Stimulated activated CD4-positive, alpha-beta T cell treated with anti-CD3 and anti-CD28 coated beads, Interleukin-2, amount 100 ng/mL, for 48 hours (primary cell): ENCODE measurements around the gene PCBD1.
"Not testable (repeated sequence)": the region's sequence is repeated elsewhere in the genome, so short reads cannot be mapped to it uniquely, and the experiment has no call there.

ENCODE experiments used
- DNase-seq, 2 donors: peaks; one replicate each; pipeline ENCODE4 v3.0.0-alpha.2; 2020

Gene PCBD1

DNA sequence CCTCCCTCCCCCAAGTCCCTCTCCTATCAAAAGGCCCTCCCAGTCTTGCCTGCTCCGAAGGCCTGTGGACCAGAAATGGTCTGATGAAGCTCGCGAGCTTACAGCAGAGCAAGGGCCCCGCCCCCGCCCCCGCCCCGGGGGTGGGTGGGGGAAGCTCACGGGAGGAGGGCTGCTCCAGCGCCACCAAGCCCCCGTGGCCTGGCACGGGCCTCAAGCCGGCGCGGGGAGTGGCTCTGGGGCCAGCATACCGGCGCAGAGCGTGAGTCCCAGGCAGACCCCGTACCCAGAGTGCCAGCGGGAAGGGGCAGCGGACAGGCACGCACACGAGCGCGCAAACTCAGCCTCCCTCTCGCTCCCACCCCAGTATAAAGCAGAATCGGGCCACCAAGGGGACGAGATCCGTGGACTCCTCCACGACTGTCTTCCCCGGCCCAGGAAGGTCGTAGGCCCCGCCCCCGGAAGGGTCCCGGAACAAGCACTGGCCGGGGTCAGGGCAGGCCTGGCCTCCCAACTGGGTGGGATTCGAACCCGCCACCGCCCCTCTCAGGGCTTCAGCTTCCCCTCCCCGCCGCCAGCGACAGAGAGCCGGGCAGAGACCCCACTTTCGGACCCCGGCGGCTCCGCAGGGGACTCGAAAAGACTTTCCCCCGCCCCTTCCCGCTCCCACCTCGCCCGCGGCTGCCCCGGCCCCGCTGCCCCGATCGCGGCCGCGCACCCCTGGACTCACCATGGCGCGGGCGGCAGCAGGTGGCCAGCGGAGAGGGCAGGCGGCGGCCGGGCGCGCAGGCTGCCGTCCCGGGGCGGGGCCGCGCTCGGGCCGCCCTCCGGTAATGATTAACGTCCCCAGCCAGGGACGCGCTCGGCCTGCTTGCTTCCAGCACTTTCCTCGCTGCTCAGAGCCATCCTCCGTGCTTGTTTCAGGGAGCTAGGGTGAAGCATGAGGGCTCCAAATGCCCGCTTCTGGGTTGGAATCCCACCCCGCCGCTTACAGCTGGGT is at the start of gene PCBD1:
Gene PCBD1 (minus strand): TSS at position 762 of the 997 bp plus-strand sequence. CDS start 32 bp downstream, at position 730.
- peak; percentile 54 to 62 for DNase-seq

DNA sequence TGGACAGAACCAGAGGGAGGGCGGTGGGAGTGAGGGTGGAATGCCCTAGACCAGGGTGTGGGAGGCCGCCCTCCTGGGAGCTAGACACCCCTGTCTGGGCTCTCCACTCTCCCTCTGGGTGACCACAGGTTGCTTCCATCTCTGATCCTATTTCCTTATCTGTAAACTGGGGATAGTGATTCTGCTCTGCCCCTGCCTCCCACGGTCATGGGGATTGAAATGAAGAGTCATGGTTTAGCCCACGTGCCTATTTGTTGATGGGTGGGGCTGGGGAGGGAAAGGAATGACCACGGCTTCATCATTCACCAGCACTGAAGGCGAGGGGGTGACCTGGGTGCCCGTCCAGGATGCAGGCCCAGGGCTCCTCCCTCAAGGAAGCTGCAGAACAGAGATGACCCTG is 49.3 kb upstream of the PCBD1 start:
- no peak for DNase-seq

DNA sequence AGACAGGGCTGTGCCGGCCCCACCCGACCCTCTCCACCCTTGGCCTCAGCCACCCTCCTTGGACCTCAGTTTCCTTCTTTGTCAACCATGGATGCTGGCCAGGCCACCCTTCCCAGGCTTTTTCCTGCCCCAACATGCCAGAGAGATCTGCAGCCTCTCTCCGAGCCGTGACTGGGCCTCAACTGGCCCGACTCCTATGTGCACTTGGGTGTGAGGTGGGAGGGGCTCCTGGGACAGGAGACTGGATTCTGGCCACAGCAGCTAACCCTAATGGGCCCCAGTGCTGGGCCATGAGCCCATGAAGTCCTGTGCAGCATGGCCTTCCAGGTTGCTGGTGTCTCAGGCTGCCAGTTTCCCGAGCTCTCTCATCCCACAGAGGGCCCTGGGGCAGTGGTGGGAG is 47.7 kb upstream of the PCBD1 start:
- DNase-seq = no peak

DNA sequence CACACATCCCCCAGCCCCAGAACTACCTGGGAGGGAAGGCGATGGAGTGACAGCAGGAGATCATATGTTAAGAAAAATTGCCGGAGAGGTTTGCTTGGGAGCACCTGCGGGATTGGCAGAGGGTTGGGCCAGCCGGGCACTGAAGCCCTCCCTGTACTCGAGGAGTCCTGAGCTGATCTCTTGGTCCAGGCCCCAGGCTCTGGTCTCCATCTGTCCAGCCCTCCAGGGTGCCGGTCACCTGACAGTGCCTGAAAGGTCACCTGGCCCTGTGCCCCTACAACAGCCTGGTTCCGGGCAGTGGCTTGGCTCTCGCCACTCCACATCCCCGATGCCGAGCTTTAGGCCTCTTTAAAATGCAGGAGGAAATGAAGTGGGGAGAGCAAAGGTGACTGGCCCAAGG is 47.3 kb upstream of the PCBD1 start:
- no peak for DNase-seq

DNA sequence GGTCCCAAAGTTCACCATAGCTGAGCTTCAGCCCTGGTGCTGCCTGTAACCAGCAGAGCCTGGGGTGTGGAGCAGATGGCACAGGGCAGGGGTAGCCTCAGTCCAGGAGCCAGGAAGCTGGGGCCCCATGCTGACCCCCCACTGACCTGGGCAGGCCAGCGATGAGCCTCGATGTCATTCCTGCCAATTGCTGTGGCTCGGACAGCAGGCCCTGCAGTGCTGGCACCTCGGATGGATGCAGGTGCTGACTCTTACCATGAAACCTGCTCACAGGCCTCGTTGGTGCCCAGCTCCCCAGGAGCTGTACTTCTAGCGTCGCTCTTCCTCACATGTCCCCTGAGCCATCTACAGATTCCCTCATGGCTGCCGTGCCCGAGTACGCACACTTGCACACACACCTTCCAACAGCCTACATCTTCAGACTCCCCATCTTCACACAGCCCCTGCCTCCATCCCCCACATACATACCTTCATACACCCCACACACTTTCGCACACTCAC is 46.8 kb upstream of the PCBD1 start:
- DNase-seq = no peak

DNA sequence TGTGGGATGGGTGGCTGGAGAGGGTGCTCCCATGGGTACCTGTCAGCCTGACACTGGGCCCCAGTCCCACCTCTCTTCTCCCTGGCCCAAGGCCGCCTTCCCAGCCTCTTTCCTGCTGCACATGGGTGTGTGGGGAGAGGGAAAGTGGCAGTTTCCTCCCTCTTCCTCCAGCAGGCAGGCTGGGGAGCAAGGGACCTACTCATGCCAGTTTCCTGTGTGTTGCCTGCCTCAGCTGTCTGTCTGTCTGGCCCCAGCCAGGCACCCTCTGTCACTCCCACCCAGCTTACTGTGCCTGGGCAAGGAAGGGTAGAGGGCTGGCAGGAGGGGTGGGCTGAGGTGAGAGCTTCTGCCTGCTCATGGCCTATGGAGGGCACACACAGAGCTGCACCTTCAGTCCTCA is 46.3 kb upstream of the PCBD1 start:
- DNase-seq = no peak

DNA sequence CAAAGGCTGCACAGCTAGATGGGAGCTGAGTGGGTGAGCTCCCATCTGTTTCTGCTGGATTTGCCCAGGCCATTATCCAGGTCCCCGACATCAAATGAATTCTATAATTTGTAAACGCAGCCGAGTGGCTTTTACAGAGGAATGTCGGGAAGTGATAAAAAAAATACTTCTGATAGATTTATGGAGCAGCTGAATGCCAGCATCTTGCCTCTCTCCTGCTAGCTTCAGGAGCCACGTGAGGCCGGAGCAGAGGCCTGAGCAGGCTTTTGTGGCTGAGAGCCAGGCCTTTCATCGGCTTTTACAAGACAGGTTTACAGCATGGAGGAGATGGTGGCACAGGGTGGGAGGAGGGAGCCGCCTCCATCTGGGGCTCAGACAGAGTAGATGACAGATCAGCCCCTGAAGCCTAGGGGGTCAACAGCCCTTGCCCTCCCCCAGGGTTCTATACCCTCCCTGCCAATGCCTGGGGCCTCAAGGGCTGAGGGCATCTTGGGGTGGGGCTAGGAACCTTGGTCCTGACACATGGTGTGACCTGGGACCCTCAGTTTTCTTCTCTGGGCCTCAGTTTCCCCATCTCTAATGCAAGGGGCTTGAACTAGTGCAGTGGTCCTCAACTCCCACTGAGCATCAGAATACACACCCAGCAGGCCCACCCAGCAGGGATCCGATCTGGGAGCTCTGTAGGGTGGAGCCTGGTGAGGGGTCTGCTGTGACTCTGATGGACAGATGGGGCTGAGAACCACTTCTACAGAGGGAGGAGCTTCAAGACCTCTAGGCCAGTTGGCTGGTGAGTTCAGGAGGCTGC is 44.2 kb upstream of the PCBD1 start:
- no peak for DNase-seq

DNA sequence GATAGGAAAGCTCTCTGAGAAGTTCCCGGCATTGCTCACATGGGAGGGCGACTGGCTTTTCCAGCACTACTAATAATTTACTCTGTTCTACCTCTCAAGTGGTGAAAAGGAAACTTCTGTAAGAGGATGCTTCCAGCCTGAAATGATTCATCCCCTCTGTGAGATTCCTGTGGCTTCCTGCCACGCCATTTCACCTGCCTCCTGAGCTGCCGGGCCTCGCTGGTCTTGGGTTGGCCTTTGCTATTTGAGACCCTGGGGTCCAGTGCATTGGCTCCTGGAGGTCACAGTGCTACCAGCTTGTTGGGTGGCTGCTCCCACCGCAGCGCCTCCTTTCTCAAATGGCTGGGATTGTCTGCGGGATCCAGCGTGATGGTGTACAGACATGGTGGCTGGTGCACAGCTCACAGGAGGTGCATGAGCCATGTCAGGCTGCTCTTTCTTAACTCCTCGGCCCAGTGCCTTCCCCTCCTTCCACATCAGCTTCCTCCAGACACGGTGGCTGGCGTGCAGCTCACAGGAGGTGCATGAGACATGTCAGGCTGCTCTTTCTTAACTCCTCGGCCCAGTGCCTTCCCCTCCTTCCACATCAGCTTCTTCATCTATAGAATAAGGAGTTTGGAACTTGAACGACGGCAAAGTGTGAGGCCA is 42.9 kb upstream of the PCBD1 start:
- no peak for DNase-seq

DNA sequence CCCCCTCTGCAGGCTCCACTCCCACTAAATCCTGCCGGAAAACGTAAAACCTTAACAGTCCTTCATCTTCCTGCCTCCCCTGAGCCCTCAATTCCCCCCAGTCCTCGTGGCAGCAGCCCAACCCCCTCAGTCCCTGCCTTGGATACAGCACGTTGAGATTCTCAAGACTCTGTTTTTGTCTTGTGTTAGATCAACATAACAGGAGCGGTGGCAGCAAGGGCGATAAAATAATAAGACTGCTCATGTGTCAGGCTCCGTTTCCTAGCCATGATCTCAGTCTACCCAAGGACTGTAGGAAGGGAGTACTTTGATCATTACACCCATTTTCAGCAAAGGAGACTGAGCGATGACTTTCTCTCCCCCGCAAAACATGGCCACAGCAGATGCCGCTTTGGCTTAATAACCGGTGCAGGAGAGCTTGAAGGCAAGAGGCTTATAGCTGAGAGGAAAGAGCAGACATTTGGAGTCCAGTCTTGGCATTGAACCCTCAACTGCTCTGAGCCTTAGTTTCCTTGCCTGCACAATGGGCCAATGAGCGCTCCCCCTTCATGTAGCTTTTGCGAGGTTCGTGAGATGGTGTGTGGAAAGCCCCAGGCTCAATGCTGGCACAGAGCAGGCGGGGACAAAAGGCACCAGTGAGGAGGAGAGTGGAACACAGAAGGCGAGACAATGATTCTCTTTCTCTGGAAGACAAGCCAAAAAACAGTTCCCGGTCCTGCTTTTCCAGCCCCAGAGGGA is 42.1 kb upstream of the PCBD1 start:
- no peak for DNase-seq

DNA sequence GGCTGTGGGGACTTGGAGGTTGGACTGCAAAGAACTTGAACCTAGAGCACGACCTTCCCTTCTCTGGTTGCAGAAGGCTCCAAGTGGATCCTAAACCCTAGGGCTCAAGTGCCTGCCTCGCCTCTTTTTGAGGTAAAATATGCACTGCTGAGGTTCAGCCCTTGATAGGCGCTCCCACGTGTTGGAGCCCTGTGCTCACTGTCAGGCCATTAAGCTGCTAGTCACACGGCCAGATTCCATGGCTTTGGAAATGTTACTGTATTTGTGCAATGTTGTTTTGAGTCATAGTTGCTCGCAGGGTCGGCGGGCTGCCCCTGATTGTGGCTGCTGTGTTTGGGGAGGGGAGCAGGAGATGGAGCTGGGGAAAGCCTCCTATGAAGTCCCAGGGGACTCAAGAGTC is 39.8 kb upstream of the PCBD1 start:
- DNase-seq = no peak

DNA sequence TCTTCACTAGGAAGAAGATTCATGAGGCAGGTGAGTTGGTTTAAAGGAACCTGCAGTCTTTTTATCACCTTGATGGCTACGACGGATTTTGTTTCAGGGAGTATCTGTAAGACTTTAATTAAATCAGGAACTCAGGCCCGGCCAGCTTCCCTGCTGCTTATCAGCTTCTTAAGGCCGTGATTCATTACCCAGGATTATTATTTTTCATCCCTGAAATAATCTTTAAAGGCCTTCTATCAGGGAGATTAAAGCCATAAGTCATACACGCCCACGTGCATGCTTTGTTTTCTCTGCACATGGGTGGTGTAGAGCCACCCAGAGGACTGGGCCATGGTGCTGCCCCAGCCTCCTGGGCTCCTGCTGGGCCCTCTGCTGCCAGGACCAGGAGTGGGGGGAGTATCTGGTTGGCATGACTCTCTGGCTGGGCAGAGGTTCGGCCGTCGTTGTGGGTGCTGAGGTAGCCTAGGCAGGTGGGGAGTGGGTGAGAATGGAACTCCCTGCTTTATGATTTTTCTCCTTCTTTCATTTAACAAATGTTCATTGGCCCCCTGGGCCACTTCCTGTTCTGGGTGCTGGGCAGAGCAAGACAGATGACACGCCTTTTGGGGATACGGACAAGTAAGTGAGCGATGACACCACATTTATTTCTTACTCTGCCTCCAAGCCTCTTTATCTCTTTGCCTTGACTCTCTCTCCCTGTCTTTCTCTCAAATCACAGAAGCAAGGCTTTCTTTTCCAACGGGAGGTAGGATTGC is 39.0 kb upstream of the PCBD1 start:
- no peak for DNase-seq

DNA sequence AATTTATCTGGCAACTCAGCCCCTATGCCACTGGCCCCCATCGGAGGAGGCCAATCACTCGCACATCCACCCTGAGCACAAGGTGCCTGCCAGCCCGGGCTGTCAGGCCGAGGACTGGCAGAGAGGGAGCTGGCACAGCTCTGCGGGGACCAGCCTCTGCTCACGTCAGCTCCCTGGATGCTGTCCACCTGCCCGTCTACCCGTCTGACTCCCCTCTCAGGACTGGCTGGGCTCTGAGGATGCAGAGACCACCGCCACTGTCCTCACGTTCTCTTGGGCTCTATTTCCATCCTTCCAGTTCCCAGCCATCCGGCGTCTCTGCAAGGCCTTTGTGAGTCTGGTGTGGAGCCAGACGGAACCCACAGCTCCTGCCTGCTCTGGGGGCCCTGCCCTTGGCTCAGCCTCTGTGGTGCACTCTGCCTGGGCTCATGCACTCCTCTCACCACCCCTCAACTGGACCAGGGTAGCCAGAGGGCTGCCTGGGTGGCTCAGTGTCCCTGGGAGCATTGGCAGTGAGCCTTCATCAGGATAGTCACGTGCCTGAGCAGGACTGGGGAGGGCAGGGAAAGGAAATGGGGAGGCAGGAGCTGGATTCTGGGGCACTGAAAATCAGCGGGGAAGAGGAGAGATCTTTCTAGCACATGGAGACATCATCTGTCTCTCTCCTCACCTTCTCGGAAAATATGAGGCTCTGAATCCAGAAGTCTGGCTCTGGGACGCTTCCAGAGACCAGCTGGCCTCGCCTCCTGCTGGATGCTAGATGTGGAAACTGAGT is 38.0 kb upstream of the PCBD1 start:
- no peak for DNase-seq

DNA sequence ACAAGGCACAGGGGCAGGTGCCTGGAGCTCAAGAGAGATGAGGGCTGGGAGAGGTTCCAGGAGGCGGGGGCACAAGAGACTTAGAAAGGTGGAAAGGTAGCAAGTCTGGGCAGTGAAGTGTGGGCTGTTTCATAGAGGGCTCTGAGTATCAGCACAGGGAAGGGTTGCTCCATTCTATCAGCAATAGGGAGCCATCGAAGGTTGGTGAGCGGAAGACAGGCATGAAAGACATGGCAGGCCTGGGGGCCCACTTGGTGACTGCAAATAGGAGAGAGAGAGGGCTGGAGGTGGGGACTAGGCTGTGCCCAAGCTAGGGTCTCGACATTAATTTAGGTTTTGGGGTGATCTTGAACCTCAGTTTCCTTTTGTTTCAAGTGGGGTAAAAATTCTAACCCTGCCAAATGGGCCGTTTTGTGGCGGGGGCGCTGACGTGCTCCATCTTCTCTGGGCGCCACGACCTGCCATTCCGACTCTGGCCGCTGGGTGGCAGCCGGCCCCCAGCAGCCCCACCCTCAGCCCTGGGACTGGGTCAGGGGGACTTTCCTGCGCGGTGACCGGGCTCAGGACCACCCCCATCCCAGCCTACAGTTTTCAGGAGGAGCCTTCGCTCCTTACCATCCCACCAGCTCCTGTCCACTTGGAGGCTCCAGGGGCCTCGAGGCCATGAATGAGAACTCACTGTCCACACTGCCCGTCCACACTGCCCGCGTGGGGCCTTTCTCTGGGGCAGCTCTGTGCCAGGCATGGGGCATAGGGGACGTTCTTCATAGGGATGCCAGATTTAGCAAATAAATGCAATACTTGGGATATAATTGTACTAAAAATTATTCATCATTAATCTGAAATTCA is 37.2 kb upstream of the PCBD1 start:
- DNase-seq = peak; percentile 59 to 66

DNA sequence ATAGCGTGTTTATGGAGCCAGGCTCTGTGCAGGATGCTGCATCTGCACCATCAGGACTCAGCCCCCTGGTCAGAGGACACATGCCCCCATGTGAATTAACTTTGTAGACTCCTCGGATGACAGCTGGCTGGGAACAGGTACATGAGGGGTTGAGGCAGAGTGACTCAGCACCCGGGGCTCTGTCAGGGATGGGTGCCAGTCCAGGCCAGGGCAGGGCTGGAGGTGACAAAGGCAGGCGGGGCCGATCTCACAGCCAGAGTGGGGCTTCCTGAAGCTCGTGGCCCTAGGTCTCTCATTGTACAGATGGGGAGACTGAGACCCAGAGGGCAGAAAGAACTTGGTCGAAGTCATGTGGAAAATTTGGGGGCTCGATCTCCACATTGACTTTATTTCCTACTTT is 35.3 kb upstream of the PCBD1 start:
- no peak for DNase-seq

DNA sequence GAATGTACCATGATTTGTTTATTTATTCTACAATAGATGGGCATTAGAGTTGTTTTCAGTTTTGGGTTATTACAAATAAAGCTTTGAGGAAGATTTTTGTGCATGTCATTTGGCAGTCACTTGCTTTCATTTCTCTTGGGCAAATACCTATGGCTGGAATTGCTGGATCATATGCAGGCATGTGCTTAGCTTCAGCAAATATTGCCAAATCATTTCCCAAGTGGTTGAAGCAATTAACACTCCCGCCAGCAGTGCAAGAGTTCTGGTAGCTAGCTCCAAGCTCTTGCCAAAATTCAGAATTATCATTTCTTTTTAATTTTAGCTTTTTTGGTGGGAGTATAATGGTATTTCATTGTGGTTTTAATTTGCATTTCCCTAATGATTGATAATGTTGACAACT is 32.9 kb upstream of the PCBD1 start:
- no peak for DNase-seq

DNA sequence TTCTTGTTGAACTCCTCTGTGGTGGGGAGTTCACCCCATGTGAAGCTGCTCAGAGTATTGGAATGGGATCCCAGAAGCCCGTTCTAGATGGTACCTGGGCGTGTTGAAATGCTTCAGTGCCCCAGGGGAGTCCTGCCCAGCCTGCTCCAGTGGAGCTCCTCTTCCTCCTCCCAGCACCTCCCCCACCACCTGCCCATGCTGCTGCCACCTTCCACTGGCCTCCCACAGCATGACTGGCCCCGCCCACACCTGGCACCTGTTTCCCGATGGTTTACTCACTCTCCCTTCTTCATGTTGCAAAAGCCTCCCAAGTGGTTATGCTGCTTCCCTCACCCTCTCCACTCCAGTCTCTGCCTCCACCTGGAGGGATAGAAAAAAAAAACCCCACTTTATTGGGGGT is 32.2 kb upstream of the PCBD1 start:
- DNase-seq = no peak

DNA sequence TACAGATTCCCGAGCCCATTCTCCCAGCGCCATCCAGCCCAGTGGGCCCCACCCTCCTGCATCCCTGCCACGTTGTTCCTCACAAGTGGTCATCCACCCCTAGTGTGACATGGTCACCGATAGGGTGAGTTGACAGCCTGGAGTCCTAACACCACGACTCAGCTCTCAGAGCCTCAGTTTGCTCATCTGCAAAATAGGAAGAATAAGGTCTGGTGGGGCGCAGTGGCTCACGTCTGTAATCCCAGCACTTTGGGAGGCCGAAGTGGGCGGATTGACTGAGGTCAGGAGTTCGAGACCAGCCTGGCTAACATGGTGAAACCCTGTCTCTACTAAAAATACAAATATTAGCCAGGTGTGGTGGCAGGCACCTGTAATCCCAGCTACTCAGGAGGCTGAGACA is 31.5 kb upstream of the PCBD1 start:
- DNase-seq = not testable (repeated sequence)

DNA sequence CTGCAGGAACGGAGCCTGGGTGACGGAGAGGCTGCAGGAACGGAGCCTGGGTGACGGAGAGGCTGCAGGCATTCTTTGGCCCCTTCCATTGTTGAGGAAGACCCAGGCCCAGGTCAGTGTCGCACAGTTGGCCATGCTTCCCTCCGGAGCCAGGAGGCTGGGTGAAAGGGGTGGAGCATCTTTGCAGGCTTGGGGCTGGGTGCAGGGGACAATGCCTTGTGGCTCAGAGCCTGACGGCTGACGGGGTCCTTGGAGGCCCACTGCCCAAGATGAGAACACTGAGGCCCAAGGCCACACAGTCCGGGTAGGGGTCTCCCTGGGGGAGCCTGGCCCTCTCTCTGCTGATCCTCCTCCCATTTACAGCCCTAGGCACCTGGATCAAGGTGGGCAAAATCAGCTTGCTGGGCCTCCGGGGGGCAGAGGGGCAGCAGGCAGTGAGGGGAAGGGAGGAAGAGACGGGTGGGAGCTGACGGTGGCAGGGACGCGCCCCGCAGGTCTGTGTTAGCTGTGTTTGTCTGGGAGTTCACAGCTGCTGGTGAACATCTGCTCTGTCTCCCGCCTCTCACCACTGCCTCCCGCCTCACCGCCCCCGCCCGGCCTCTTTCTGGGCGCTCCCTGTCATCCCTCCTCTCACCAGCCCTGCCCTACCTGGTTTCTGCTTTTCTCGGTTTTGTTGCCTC is 30.6 kb upstream of the PCBD1 start:
- no peak for DNase-seq

DNA sequence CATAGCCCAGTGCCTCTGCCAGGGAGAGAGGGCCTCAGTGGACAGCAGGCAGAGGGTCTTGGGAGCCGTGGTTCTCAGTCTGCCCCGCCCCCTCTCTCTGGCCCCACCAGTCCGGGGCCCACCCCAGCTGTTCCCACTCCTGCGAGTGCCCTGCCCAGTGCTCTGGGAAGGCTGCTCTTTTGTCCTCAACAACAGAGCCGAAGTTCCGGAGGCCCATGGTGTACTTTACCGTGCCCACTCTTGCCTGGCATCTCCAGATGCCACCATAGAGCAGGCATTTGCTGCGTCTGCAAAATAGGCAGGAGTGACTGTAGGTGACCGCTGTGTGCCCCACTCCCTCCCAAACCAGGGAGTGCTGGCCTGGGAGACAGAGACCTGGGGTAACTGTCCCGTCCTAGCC is 29.3 kb upstream of the PCBD1 start:
- DNase-seq = no peak
